ENCODE results near the gene SDCBP2. TPM values are rescaled to one million over a fixed set of nuclear protein-coding genes. Genes with fewer than 3 reads are reported as not detected.

Gene SDCBP2
- polyA plus RNA-seq, 3 donors = 2.0 to 3.3 (median 3.1) TPM

- peak in 10 of 11 donors; percentile 26 to 50 (median 41) for DNase-seq (ENCODE audit: extremely low read depth in 1 of 11, low read depth in 9 of 11, low spot score in 4 of 11)
These were observed 62.6 kb downstream of the SDCBP2 start, which contains the start of gene SNPH for GRCh38 chr20:1266167-1266973. Gene SNPH, plus strand, starts transcription at chr20:1266294. Its CDS starts 29,946 bp downstream, at chr20:1296240.

GRCh38 chr20:1265916-1266166, 63.1 kb downstream of the SDCBP2 start:
- DNase-seq (ENCODE audit: extremely low read depth in 1 of 11, low read depth in 9 of 11, low spot score in 4 of 11) = no peak

- no peak for DNase-seq (ENCODE audit: extremely low read depth in 1 of 11, low read depth in 9 of 11, low spot score in 4 of 11)
These were observed 63.6 kb downstream of the SDCBP2 start for GRCh38 chr20:1265226-1265915.

- no peak for DNase-seq (ENCODE audit: extremely low read depth in 1 of 11, low read depth in 9 of 11, low spot score in 4 of 11)
These were observed 64.2 kb downstream of the SDCBP2 start for GRCh38 chr20:1264727-1265126.

- DNase-seq (ENCODE audit: extremely low read depth in 1 of 11, low read depth in 9 of 11, low spot score in 4 of 11) = no peak
These were observed 65.1 kb downstream of the SDCBP2 start for GRCh38 chr20:1263853-1264252.

Other genes with a start within 250 kb of the SDCBP2 start
- gene PSMF1, start 210.5 kb downstream of the SDCBP2 start, polyA plus RNA-seq (ENCODE audit: insufficient read length in 3 of 3) = 100 to 1,000 TPM; 123 to 146 (median 132) TPM
- gene TMEM74B, start 144.2 kb downstream of the SDCBP2 start, polyA plus RNA-seq (ENCODE audit: insufficient read length in 3 of 3) = 1 to 10 TPM; 2.5 to 6.7 (median 3.4) TPM
- gene C20orf202, start 125.7 kb downstream of the SDCBP2 start, polyA plus RNA-seq (ENCODE audit: insufficient read length in 3 of 3) = under 1 TPM; 0.33 to 0.47 (median 0.44) TPM
- gene RAD21L1, start 103.1 kb downstream of the SDCBP2 start, polyA plus RNA-seq (ENCODE audit: insufficient read length in 3 of 3) = not detected
- gene SNPH, start 62.8 kb downstream of the SDCBP2 start, polyA plus RNA-seq (ENCODE audit: insufficient read length in 3 of 3) = 1 to 10 TPM; 2.1 to 3.6 (median 3.1) TPM
- 100 to 1,000 TPM; 324 to 402 (median 371) TPM for gene FKBP1A, start 63.9 kb upstream of the SDCBP2 start, polyA plus RNA-seq (ENCODE audit: insufficient read length in 3 of 3)
- gene NSFL1C, start 137.7 kb upstream of the SDCBP2 start, polyA plus RNA-seq (ENCODE audit: insufficient read length in 3 of 3) = 100 to 1,000 TPM in 2 of 3 donors, 10 to 100 TPM in 1; 96.5 to 110 (median 103) TPM
- under 1 TPM; 0.79 to 0.87 (median 0.83) TPM for gene SIRPB2, start 162.3 kb upstream of the SDCBP2 start, polyA plus RNA-seq (ENCODE audit: insufficient read length in 3 of 3)
- gene SIRPD, start 228.6 kb upstream of the SDCBP2 start, polyA plus RNA-seq (ENCODE audit: insufficient read length in 3 of 3) = not detected

Data from renal cortex interstitium (tissue), 11 donors.